OCI-LY7 (cell line): ENCODE results near the gene RNF208. TPM values are rescaled to one million over a fixed set of nuclear protein-coding genes. Genes with fewer than 3 reads are reported as not detected.
A peak's percentile ranks its signal among the peaks of the same experiment; 100 is the strongest.

Source experiments
- BruUV-seq: library from RNA; stranded (reverse); fragments of 400-500 nt; replicated peaks from 2 replicates; lab custom pipeline; 2021; lab: Mats Ljungman, UMichigan
- CTCF ChIA-PET: fragments of 300-600 bp; sonication (Branson Sonifier 250); formaldehyde crosslinking; loops from one replicate; lab custom pipeline; 2022; ENCODE audit warnings: antibody characterized with exemption; ENCODE audit not compliant: unreplicated experiment; lab: Charles Lee
- POLR2A ChIA-PET: fragments of 300-600 bp; sonication (Branson Sonifier 250); formaldehyde crosslinking; loops from one replicate; lab custom pipeline; 2022; ENCODE audit warnings: antibody characterized with exemption; lab: Charles Lee
- DNase-seq: peaks from one replicate; pipeline ENCODE4 v3.0.0-alpha.2; 2015; ENCODE audit warnings: low spot score
- H2AFZ ChIP-seq: fragments of 200-600 bp; sonication (generic), shearing (Covaris generic); 2 replicates; pipeline ENCODE4 v1.6.1; 2014; ENCODE audit warnings: mild to moderate bottlenecking, antibody characterized with exemption, low read length, moderate library complexity
- H3K27ac ChIP-seq: fragments of 200-600 bp; sonication (generic); 2 replicates; pipeline ENCODE4 v1.5.1; 2014; ENCODE audit warnings: mixed run types, low read depth, mild to moderate bottlenecking, moderate library complexity, low read length, inconsistent platforms; ENCODE audit not compliant: poor library complexity, severe bottlenecking
- H3K36me3 ChIP-seq: fragments of 200-600 bp; sonication (generic); 2 replicates; pipeline ENCODE4 v1.6.1; 2014; ENCODE audit warnings: mild to moderate bottlenecking, antibody characterized with exemption, low read length, moderate library complexity, mixed read lengths; ENCODE audit not compliant: insufficient read depth
- H3K4me1 ChIP-seq: fragments of 200-600 bp; sonication (generic); 2 replicates; pipeline ENCODE4 v1.5.1; 2014; ENCODE audit warnings: mild to moderate bottlenecking, low read length; ENCODE audit not compliant: insufficient read depth, poor library complexity, severe bottlenecking
- H3K4me2 ChIP-seq: fragments of 200-600 bp; sonication (generic); 2 replicates; pipeline ENCODE4 v1.6.1; 2014; ENCODE audit warnings: mild to moderate bottlenecking, low read length
- H3K4me3 ChIP-seq: fragments of 200-600 bp; sonication (generic); 2 replicates; pipeline ENCODE4 v1.5.1; 2014; ENCODE audit warnings: mild to moderate bottlenecking, low read depth, low read length; ENCODE audit not compliant: poor library complexity, severe bottlenecking
- H3K79me2 ChIP-seq: fragments of 200-600 bp; sonication (generic); 2 replicates; pipeline ENCODE4 v1.6.1; 2016; ENCODE audit warnings: low read depth, mild to moderate bottlenecking, low read length, moderate library complexity, mixed read lengths; ENCODE audit not compliant: insufficient read depth
- H3K9me2 ChIP-seq: fragments of 200-600 bp; sonication (generic); 2 replicates; pipeline ENCODE4 v1.6.1; 2016; ENCODE audit warnings: mild to moderate bottlenecking, low read length, mixed read lengths; ENCODE audit not compliant: insufficient read depth
- H3K9me3 ChIP-seq: fragments of 200-600 bp; sonication (generic); 2 replicates; pipeline ENCODE4 v1.6.1; 2014; ENCODE audit warnings: mild to moderate bottlenecking, mixed run types, low read length, mixed read lengths
- H4K20me1 ChIP-seq: fragments of 200-600 bp; sonication (generic); 2 replicates; pipeline ENCODE4 v1.6.1; 2014; ENCODE audit warnings: mild to moderate bottlenecking, antibody characterized with exemption, low read length, moderate library complexity, mixed read lengths; ENCODE audit not compliant: insufficient read depth
- CTCF ChIP-seq: fragments of 200-600 bp; sonication (generic); conservative IDR thresholded peaks from 2 replicates; pipeline ENCODE4 v1.5.1; 2014; ENCODE audit warnings: mild to moderate bottlenecking, antibody characterized with exemption, low read length, moderate library complexity, mixed read lengths
- EZH2phosphoT487 ChIP-seq: fragments of 200-600 bp; sonication (generic); IDR thresholded peaks from 2 replicates; pipeline ENCODE4 v1.6.1; 2018; ENCODE audit warnings: low read depth, borderline replicate concordance, mild to moderate bottlenecking, mixed run types, antibody characterized with exemption, low read length, moderate library complexity, mixed read lengths
- intact Hi-C: fragments of 100-400 bp; cut with micrococcal nuclease; formaldehyde crosslinking; loops from one replicate; pipeline ENCODE4 v1.10.0; 2022; ENCODE audit not compliant: unreplicated experiment
- total RNA-seq, 2 experiments: library from RNA; depleted of rRNA in 1 of 2; stranded (reverse); fragments of >200 nt in 1 of 2; shearing (Covaris generic) in 1 of 2; gene quantifications; 2 replicates each; pipeline ENCODE4 v1.2.3, GENCODE V29; 2014 to 2022

The RNF208 gene
- total RNA-seq, 2 experiments from 2014 or later: 0.47 to 5.5 TPM

- BruUV-seq: no TSS peak
- H3K4me3 ChIP-seq: peak overlapping the region; percentile 65
- no peaks in the 10 kb centered on the region for H3K9me3 ChIP-seq
- POLR2A ChIA-PET: interaction anchor here (0.6 to 1.1 kb wide), 2 partner anchors 13 to 116 kb away, joined by 3 to 5 read pairs; no protein-coding TSS in a partner anchor
- H3K36me3 ChIP-seq: peaks cover 66% of the 10 kb centered on the region
- H3K9me2 ChIP-seq: no peaks in the 10 kb centered on the region
- peaks cover 48% of the 10 kb centered on the region for H3K4me1 ChIP-seq
- CTCF ChIA-PET: interaction anchor here (0.6 kb wide), 1 partner anchor 173 kb away, joined by 3 read pairs; no protein-coding TSS in a partner anchor
- no peak for TF ChIP-seq CTCF
- TF ChIP-seq EZH2phosphoT487: no peak
- intact Hi-C loops: no loop called here
- no peak overlapping the region for H2AFZ ChIP-seq
- no peaks in the 10 kb centered on the region for H4K20me1 ChIP-seq
- H3K79me2 ChIP-seq: peaks cover 18% of the 10 kb centered on the region; the same call in 1 of the 2 replicates
- H3K4me2 ChIP-seq: peak overlapping the region; percentile 90
- DNase-seq: no peak
- H3K27ac ChIP-seq: peak overlapping the region; percentile 90
These were observed 44.8 kb upstream of the RNF208 start for GRCh38 chr9:137266585-137267453.

GRCh38 chr9:137266162-137266527 is 44.1 kb upstream of the RNF208 start:
- no peak for DNase-seq
- H3K9me3 ChIP-seq: no peaks in the 10 kb centered on the region
- BruUV-seq: no TSS peak
- H3K9me2 ChIP-seq: no peaks in the 10 kb centered on the region
- H3K4me2 ChIP-seq: no peak overlapping the region
- H4K20me1 ChIP-seq: no peaks in the 10 kb centered on the region
- no peak overlapping the region for H2AFZ ChIP-seq
- H3K36me3 ChIP-seq: peaks cover 64% of the 10 kb centered on the region
- H3K79me2 ChIP-seq: peaks cover 18% of the 10 kb centered on the region; the same call in 1 of the 2 replicates
- POLR2A ChIA-PET: interaction anchor here (1.1 kb wide), 1 partner anchor 12 kb away, joined by 3 read pairs; no protein-coding TSS in a partner anchor
- CTCF ChIA-PET: no interaction called here
- peak overlapping the region; percentile 90 for H3K27ac ChIP-seq
- H3K4me1 ChIP-seq: peaks cover 44% of the 10 kb centered on the region
- intact Hi-C loops: no loop called here
- H3K4me3 ChIP-seq: no peak overlapping the region
- no peak for TF ChIP-seq CTCF
- TF ChIP-seq EZH2phosphoT487: no peak
